ENCODE results near the gene AKAP13. TPM values are rescaled to one million over a fixed set of nuclear protein-coding genes. Genes with fewer than 3 reads are reported as not detected.
"Not testable (repeated sequence)": the region's sequence is repeated elsewhere in the genome, so short reads cannot be mapped to it uniquely, and the experiment has no call there.

The AKAP13 gene
- total RNA-seq, 1 experiment from 2014 or later, result 55.3 TPM

DNA sequence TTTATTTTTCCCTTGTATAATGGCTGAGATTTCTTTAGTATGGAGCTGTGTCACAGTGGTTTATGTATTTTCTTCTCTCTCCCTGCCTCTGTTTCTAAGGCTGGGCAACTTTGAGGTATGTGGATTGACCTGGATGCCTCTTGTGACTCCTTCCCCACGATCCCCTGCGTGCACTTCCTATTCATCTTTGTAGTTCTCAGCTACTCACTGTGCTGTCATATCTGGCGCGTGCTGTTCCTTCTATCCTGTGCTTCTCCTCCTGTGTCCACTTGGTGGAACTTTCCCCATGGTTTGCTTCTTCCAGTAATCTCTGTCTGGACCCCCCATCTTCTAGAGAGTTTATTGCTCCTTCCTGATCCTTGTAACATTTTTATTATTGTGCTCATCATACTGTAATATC, 97.3 kb downstream of the AKAP13 start:
- DNase-seq (ENCODE audit: low read depth), result peak; percentile 85

DNA sequence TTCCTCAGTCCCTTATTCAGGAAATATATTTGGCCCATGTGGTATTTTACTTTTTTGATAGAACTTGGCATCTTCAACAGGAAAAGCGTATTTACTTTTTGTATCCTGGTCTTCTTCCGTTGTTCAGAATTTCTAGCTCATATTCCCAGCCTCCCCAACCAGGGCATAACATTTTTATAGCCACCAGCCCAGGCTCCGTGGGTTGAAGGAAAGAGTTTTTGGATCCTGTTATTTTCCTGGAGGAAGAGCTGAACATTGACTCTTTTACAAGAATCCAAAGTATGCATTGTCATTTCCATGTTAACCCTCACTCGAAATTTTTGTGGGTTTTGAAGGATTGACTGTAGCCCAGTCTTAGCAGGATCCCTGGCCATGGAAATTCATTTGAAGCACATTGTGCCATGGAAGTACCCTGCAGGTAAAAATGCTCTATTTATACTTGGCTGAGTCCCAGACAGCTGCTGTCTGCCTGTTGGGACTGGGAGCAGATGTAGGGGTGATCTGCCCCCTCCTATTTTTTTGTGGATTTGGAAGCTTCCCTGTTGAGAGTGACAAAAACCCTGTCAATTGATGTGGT, 98.8 kb downstream of the AKAP13 start:
- peak; percentile 93 for DNase-seq (ENCODE audit: low read depth)

DNA sequence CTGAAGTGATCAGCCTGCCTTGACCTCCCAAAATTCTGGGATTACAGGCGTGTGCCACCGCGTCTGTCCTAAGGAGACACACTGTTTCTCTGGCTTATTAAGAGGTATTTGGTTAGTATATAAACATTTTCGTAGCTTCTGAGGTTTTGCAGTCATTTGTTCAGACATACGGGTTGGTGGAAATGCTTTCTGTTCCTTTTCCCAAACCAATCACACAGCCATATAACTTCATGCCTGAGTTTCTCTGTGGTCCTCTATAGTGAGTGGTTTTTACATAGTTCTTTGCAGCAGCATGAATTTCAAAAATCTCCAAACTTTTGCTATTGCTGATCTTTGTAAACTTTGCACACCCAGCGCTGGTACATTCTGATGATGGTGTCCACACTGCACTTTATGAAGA, 100.5 kb downstream of the AKAP13 start:
- DNase-seq (ENCODE audit: low read depth), result no peak

DNA sequence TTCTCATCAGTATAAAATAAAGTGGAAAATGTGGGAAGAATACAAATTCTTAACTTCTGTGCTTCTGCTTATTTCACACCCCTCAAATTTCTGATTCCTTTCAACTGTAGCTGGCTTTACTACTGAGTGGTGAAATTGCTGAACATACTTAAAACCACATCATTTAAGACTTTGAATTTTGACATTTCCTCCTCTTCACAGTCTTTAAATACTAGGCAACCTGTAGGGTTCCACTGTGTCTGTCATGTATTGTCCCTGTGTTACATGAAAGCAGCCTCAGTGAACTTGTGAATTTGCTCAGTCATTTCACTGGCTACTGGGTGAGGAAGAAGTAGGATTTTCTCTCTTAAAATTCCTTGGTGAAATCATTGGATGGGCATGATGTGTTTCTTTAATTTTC, 101.1 kb downstream of the AKAP13 start:
- not testable (repeated sequence) for DNase-seq (ENCODE audit: low read depth)

DNA sequence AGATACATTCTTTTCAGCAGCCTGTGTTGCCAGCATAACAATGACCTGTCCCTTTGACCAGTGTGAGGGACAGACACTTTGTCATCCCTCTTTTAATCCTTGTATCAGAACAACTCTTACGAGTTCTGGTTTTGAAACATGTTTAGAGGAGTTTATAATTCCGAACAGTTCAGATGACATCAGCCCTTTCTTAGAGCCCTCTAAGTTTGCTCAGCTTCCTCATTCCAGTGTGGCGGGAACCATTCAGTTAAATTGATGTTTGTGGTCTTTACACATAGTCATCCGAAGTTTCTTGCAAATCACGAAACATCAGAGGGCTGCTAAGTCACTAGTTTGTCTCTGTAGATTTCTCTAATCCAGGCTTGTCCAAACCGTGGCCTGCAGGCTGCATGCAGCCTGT, 102.5 kb downstream of the AKAP13 start:
- peak; percentile 80 for DNase-seq (ENCODE audit: low read depth)

DNA sequence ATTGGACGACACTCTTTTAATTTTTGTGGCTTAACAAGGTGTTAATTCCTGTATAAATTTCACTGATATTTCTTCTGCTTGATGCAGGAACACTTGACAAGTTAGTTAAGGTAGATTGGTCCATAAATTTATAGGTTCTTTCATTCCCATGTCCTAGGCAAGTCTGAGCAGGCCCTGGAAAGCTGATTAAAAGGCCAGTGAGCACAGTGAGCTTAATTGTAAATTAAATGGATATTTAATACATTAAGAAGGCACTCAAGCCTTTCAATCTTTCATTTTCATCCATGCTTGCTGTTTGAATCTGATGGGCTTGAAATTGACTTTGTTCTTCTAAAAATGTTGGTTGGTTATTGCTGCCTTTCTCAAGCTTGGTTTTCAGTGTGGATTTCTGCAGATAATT, 103.6 kb downstream of the AKAP13 start:
- DNase-seq (ENCODE audit: low read depth), result not testable (repeated sequence)

DNA sequence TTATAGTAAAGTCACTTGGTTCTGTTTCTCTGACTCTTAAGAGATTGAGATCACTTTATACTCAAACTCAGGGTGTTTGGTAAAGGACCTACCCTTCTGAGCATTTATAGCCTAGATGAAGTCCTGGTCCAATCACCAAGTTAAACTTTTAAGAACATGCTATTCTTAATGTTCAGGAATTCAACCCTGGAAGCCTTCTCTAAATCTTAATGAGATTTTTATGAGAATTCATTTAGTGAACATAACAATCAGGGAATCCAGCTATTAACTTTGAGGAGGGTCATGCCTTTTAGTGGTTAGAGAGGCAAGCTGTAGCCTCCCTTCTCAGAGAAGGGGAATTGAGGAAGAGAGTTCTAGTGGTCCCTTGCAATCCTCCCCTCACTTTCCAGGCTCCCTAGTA, 104.5 kb downstream of the AKAP13 start:
- not testable (repeated sequence) for DNase-seq (ENCODE audit: low read depth)

DNA sequence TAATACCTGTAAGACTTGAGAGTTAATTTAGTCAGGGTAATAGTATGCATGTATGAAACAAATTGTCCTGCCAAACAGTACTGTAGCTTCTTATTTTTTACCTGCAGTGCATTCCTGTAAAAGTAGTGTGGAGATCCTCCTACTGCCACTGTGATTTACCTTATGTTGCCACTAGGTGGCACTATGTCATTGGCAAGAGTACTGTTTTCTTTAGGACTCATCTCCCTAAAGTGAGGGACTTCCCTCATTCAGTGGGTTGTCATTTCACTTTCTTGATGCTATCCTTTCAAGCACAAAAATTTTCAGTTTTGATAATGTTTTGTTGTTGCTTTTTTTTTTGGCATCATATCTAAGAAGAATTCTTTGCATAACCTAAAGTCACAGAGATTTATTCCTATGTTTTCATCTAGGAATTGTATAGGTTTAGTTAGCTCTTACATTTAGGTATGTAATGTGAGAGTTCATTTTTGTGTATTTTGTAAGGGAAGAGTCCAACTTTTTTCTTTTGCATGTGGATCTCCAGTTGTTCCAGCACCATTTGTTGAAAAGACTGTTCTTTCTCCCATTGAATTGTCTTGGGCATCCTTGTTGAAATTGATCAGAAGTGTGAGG, 105.7 kb downstream of the AKAP13 start:
- peak; percentile 71 for DNase-seq (ENCODE audit: low read depth)

DNA sequence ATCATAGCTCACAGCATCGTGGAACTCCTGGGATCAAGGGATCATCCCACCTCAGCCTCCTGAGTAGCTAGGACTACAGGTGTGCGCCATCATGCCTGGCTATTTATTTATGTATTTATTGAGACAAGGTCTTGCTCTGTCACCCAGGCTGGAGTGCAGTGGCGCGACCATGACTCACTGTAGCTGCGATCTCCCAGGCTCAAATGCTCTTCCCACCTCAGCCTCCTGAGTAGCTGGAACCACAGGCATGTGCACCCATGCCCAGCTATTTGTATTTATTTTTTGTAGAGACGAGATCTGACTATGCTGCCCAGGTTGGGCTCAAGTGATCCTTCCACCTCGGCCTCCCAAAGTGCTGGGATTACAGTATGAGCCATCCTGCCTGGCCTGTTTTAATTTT, 107.4 kb downstream of the AKAP13 start:
- peak; percentile 17 for DNase-seq (ENCODE audit: low read depth)

DNA sequence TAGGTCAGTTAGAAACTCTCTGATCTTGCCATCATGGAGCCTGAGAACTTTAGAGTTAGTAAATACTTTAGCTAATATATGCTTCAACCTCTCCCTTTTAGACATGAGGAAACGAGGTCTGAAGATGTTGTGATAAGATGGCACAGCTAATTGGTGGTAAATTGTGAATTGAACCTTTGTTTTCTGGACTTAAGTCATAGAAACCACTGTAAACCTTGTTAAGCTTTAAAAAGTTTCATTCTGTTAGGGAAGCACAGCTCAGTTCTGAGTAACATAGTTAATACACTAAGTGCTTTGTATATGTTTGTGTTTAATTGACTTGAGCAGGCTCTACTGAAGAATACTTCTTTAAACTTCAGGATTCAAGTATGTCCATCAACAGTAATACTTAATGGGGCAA, 108.6 kb downstream of the AKAP13 start:
- DNase-seq (ENCODE audit: low read depth), result no peak

DNA sequence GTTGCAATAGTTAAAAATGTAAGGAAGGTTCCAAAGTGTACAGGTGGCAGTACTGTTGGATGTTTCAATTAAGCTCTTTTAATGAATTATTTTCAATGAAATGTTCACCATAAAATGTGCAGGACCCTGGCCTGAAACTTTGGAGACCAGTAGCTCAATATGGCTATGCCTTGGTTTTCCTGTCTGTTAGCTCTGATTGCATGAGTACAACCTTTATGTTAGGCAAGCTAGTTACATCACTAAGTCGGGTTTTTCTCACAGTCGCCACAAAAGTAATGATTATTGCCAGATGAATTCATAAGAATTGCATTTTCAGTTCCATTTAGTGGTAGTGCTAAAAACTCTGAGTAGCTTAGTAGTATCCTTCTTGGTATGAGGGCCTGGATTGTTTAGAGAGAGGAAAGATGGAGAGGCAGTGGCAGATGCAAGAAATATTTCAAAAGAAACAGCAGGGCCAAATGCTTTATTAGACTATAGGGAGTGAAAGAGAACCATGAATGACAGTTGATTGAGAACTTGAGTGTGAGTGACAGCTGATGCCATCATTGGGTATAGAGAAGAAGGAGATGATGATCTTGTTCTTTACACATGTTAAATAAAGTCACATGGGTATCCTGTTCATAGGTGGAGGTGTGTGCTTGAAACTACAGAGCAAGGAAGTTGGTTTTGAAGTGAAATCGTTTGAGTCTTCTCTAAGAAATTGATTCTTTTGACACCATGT, 109.5 kb downstream of the AKAP13 start:
- no peak for DNase-seq (ENCODE audit: low read depth)

DNA sequence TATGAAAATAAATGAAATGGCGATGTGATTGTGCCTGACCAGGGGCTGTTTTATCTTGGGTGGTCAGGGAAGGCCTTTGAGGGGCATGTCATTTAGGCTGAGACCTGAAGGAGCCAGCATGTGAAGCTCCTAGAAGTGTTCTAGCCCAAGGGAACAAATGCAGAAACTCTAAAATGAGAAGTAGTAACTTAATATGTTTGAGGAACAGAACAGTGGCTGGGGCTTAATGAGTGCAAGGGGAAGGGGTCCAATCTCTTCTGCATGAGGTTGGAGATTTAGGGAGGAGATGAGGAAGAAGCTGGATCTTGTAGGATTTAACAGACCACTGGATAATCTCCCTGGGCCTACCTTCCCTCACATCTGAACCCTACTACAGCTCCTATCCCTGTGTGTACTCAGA, 110.5 kb downstream of the AKAP13 start:
- no peak for DNase-seq (ENCODE audit: low read depth)

DNA sequence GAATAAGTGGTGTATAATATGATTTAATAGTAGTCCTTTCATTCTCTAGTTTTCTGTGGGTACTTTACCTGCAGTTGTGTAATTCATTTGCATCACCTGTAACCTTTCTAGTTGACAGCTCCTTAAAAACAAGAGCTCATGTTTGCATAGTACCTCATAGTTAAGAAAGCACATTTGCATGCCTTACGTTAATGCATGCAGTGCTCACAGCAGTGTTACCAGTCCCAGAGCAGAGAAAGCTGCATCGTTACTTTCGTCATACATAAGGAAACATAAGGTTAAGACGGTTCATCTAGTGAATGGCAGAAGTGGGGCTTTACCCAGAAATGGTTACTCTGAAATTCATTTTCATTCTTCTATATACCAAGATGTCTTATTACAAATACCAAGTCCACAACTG, 111.3 kb downstream of the AKAP13 start:
- DNase-seq (ENCODE audit: low read depth), result no peak

DNA sequence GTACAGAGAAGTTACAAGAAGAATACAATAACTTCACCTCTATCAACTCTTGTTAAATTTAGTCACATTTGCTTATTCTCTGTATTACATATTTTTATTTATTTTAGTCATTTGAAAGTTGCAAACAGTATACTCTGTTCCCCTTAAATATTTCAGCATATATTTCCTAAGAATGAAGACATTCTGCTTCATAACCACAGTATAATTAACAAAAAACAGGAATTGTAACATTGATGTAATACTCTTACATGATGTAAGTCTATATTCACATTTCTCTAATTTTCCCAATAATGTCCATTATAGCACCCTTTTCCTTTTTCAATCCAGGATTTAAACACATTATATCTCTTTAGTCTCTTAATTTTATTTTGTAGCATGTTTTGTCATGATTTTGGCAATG, 112.0 kb downstream of the AKAP13 start:
- no peak for DNase-seq (ENCODE audit: low read depth)

DNA sequence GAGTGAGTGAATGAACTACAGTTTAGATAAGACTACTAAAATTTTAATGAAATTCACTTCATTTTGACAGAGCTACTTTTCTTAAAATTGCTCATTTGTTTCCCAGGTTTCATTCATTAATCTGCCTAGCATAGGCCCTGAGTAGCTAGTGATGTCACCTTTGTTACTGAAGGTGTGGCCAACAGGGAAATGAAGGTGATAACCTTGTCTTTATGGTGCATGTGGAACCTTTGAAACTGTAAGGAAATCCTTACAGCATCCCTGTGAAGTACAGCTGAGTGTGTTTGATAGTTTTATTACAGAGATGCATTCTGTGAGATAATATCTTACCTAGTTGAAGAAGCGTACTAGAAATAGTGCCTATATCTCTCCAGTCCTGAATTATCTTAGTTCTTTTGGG, 112.9 kb downstream of the AKAP13 start:
- no peak for DNase-seq (ENCODE audit: low read depth)

DNA sequence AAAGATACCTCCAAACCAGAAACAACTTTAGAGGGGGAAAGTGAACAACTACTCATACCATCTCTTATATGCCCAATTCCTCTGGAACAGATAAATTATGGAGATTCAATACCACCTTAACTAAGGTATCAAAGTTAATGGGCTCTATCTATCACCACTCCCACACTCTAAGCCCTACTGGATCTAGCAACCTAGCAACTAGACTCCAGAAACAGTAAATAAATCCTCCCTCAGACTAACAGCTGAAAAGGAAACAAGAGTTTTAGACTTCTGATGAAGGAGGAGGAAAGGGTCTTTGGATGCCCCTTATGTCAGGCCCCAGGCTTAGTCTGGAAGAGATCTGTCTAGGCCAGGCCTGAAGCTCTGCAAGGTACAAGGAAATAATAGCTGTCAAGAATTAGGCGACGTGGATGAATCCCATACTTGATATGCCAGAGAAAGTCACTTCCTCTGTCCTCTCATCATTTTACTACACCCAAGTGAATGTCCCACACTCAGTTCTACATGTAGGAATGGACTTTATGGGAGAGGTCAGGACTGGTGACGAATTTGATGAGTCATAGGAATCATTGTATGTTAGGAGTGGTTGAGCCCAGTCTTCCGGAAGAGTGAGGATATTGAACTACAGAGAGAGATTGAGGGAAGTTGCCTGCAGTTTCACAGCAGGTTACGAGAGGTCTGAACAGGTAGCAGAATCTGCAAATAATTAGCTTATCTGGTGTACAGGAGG, 113.8 kb downstream of the AKAP13 start:
- DNase-seq (ENCODE audit: low read depth), result peak; percentile 95

DNA sequence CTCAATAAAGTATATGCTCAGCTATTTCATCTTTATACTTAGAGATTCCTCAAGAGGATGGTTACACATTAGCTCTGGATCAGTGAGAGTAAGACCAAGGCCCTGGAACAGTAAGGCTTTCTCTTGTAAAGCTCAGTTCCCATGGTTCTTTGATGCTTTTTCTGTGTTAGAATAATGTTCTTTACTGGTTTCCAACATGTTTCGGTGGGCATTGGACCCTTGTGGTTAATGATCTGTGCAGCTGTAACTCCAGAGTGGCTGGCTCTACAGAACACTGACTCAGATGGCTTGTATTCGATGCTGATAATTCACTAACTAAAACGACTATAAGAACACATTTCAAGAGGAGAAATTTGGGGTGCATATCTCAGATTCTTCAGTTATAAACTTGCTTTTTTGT, 114.7 kb downstream of the AKAP13 start:
- DNase-seq (ENCODE audit: low read depth), result no peak

DNA sequence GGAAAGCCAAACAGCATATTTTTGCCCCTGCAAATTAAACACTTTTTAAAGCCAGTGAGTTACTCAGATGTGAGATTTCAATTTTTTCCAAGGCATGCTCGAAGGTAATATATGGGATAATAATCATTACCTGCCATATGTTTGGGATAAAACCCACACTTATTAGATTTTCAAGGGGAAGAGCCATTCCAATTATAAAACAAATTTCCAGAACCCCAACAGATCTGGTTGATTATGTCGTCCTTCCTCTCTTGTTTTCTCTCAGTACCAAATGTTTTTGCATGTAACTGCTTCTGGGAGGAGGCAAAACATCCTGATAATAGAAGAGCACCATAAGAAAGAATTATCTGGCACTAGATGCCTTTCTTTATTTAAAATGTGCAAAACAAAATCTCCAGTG, 115.1 kb downstream of the AKAP13 start:
- no peak for DNase-seq (ENCODE audit: low read depth)

DNA sequence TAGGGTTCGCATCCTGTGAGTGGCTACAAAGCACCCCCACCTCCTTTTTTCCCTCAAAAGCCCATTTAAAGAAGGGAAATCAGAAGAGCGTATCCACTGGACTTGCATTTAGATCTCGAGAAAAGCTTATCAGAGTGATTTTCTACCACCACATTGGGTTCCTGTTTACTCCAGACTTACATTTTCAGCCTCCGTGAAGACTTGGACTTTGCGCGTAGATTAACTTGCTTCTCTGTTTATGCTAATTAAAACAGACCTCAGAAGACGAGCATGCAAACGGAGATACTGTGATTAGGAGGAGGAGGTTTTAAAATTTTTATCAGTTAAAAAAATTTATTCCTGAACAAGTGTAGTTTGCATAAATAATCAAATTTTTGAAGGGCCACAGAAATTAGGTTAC, 115.7 kb downstream of the AKAP13 start:
- no peak for DNase-seq (ENCODE audit: low read depth)

DNA sequence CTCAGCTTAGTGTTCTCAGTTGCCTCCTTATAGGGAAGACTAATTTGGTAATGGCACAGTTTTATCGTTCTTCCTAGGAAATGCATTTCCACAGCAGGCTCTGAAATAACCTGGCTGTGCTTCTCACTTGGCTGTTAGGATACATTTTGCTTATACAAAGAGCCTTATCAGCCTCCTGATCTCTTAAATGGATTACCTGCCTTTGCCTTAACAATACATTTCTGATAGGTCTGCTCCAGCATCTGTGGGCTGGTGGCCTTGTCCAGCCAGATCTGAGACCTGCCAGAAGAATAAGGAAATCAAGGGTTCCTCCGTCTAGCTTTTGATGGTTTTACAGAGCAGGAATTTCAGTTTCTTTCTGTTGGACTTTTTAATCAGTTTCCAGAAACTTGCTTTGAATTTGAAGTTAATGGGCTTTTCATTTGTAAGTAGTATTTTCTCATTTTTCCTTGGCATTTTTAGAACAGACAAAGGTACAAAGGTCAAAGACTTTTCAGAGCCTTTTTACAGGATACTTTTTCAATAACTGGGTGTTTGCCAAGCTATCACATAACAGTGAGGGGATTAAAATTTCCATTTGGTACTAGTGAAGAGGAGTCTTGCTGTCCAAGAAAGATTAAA, 116.3 kb downstream of the AKAP13 start:
- no peak for DNase-seq (ENCODE audit: low read depth)

DNA sequence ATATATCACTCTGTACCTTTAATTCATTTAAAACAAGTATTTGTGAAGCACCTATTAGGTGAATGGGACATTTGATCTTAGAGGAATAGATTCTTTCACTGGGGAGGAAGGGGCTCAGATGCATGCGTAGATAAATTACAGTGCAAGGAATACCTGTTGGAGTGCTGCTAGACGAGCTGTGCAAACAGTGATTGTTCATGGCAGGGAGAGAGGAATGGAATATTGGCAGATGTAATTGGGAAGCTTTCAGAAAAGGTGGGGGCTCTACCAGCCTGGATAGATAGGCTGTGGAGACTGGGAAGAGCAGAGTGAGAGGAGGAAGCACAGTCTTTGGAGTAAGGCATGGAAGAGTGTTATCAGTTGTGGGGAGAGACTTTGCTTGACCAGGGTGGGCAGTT, 116.8 kb downstream of the AKAP13 start:
- no peak for DNase-seq (ENCODE audit: low read depth)

DNA sequence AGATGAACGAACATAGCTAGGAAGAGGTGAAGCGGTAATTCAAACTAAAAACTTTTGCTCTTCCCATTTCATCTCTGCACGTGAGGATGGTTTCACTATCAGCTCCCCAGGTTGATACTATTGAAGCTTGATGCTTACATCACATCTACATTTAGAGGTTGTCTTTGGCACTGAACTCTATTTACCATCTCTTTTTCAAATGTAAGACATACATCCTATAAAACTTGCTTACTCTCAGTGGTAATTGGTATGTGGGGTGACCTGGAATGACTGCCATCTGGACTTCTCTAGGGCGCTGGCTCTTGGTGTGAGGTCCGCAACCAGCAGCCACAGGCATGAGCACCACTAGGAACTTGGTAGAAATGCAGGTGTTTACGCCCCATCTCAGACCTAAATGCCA, 118.1 kb downstream of the AKAP13 start:
- no peak for DNase-seq (ENCODE audit: low read depth)
